ENCODE measurements around the gene AVEN. TPM values are rescaled to one million over a fixed set of nuclear protein-coding genes. Genes with fewer than 3 reads are reported as not detected.

The AVEN gene
- total RNA-seq, 3 donors from 2014 or later (not counting 1 experiment from before 2014, with no cell fraction given), result 9.8 to 11.8 (median 9.9) TPM

DNA sequence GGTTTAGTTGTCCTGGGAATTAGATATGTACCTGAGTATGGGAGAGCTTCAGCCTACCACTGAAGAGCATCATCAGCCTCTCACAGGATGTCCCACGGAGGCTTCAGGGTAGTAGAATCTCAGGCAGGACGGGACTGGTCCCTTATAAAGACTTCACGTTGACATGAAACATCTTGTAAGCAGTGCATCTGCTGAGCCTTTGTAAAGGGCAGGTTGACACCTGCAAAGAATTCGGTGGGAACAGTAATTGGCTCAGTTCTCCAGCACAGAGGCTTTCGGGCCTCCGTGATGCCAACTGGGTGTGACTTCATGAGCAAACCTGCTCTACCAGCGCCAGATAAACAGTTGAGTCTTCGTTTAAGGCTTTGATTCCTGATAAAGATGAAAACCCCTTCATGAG is 26.9 kb upstream of the AVEN start:
- H3K36me3 Mint-ChIP-seq, result no peaks in the 10 kb centered on the region
- no peak overlapping the region for H3K27ac Mint-ChIP-seq
- no peaks in the 10 kb centered on the region for H3K9me3 Mint-ChIP-seq
- intact Hi-C loops (cut with micrococcal nuclease), result no loop called here
- H3K4me3 Mint-ChIP-seq, result no peak overlapping the region
- Histone ChIP-seq H3K36me3 (ENCODE audit: control insufficient read depth, insufficient read depth, low read length) (no peaks in the 10 kb centered on the region), H3K9me3 (ENCODE audit: control insufficient read depth, insufficient read depth, low read length) (no peaks in the 10 kb centered on the region), H3K4me1 (ENCODE audit: control insufficient read depth, insufficient read depth, low read length) (no peaks in the 10 kb centered on the region), H3K27me3 (ENCODE audit: control insufficient read depth, insufficient read depth, low read length) (no peaks in the 10 kb centered on the region), H3K27ac (ENCODE audit: low read length) (no peak overlapping the region), H3K4me3 (ENCODE audit: low read length) (no peak overlapping the region)
- TF ChIP-seq, protein P1, sequence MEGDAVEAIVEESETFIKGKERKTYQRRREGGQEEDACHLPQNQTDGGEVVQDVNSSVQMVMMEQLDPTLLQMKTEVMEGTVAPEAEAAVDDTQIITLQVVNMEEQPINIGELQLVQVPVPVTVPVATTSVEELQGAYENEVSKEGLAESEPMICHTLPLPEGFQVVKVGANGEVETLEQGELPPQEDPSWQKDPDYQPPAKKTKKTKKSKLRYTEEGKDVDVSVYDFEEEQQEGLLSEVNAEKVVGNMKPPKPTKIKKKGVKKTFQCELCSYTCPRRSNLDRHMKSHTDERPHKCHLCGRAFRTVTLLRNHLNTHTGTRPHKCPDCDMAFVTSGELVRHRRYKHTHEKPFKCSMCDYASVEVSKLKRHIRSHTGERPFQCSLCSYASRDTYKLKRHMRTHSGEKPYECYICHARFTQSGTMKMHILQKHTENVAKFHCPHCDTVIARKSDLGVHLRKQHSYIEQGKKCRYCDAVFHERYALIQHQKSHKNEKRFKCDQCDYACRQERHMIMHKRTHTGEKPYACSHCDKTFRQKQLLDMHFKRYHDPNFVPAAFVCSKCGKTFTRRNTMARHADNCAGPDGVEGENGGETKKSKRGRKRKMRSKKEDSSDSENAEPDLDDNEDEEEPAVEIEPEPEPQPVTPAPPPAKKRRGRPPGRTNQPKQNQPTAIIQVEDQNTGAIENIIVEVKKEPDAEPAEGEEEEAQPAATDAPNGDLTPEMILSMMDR (IDR thresholded peaks at IDR 0.05), result no peak
- no peaks in the 10 kb centered on the region for H3K27me3 Mint-ChIP-seq (ENCODE audit: low read depth in 2 of 2)
- DNase-seq (no peak), ATAC-seq (no peak)
- WGBS (ENCODE audit: insufficient coverage), result 95% methylated on average over 8 of the region's 8 CpGs
- peaks cover 6 to 7% of the 10 kb centered on the region in 2 donors for H3K4me1 Mint-ChIP-seq

DNA sequence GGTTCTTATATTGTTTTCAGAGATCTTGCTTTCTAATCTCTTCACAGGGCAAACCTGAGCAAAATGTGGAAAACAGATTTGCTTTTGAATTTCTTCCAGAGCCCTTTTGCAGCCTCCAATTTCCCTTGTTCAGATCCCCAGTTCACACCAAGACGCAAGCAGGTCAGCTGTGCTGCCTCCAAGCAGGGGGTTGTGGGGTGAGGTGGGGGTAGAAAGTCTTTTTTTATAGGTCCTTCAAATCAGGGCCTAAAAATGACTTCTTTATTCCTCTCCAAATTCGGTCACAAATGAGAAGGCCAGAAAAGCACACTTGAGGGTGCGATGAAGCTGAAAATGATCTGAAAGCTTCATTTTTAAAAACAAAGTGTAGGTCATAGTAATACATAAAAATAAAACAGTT is 26.3 kb upstream of the AVEN start:
- ATAC-seq, result no peak
- TF ChIP-seq, protein P1 (IDR thresholded peaks at IDR 0.05), result no peak
- no peaks in the 10 kb centered on the region for H3K4me1 ChIP-seq (ENCODE audit: control insufficient read depth, insufficient read depth, low read length)
- H3K27ac ChIP-seq (ENCODE audit: low read length), result no peak overlapping the region
- no peak overlapping the region for H3K27ac Mint-ChIP-seq
- no peak for DNase-seq
- H3K9me3 ChIP-seq (ENCODE audit: control insufficient read depth, insufficient read depth, low read length), result no peaks in the 10 kb centered on the region
- H3K4me3 Mint-ChIP-seq, result no peak overlapping the region
- intact Hi-C loops (cut with micrococcal nuclease), result no loop called here
- no peaks in the 10 kb centered on the region for H3K27me3 Mint-ChIP-seq (ENCODE audit: low read depth in 2 of 2)
- no peak overlapping the region for H3K4me3 ChIP-seq (ENCODE audit: low read length)
- H3K36me3 ChIP-seq (ENCODE audit: control insufficient read depth, insufficient read depth, low read length), result no peaks in the 10 kb centered on the region
- H3K36me3 Mint-ChIP-seq, result no peaks in the 10 kb centered on the region
- no peaks in the 10 kb centered on the region for H3K27me3 ChIP-seq (ENCODE audit: control insufficient read depth, insufficient read depth, low read length)
- WGBS (ENCODE audit: insufficient coverage), result 89% methylated on average over 3 of the region's 3 CpGs
- H3K9me3 Mint-ChIP-seq, result no peaks in the 10 kb centered on the region
- peaks cover 6 to 7% of the 10 kb centered on the region in 2 donors for H3K4me1 Mint-ChIP-seq

DNA sequence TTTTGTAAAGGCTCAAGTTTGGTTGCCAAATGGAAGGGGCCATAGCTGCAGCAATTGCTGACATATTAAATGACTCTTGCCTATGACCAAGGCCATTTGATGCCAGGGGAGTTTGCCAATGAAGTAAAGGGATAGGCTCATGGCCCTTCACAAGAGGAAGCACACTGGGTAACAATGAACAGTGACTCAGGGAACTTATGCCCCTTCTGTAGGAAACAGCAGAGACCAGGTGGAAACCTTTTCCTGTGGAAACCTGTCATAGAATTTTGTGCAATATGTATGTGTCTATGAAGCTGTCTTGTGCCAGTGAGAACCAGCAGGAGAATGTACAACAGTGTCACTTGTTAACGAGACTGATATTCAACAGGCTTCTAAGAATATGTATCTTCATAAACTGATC is 25.4 kb upstream of the AVEN start:
- no peaks in the 10 kb centered on the region for H3K4me1 ChIP-seq (ENCODE audit: control insufficient read depth, insufficient read depth, low read length)
- no peaks in the 10 kb centered on the region for H3K27me3 Mint-ChIP-seq (ENCODE audit: low read depth in 2 of 2)
- no peaks in the 10 kb centered on the region for H3K36me3 ChIP-seq (ENCODE audit: control insufficient read depth, insufficient read depth, low read length)
- no peaks in the 10 kb centered on the region for H3K27me3 ChIP-seq (ENCODE audit: control insufficient read depth, insufficient read depth, low read length)
- no peaks in the 10 kb centered on the region for H3K9me3 ChIP-seq (ENCODE audit: control insufficient read depth, insufficient read depth, low read length)
- intact Hi-C loops (cut with micrococcal nuclease), result no loop called here
- no peak for DNase-seq
- no peak overlapping the region for H3K27ac Mint-ChIP-seq
- H3K27ac ChIP-seq (ENCODE audit: low read length), result no peak overlapping the region
- H3K4me1 Mint-ChIP-seq, result peaks cover 6 to 7% of the 10 kb centered on the region in 2 donors
- H3K4me3 Mint-ChIP-seq, result no peak overlapping the region
- no peak for ATAC-seq
- TF ChIP-seq, protein P1 (IDR thresholded peaks at IDR 0.05), result no peak
- H3K4me3 ChIP-seq (ENCODE audit: low read length), result no peak overlapping the region
- WGBS (ENCODE audit: insufficient coverage), result no CpG with 5 or more reads among the region's 1 CpG
- no peaks in the 10 kb centered on the region for H3K9me3 Mint-ChIP-seq
- H3K36me3 Mint-ChIP-seq, result no peaks in the 10 kb centered on the region

DNA sequence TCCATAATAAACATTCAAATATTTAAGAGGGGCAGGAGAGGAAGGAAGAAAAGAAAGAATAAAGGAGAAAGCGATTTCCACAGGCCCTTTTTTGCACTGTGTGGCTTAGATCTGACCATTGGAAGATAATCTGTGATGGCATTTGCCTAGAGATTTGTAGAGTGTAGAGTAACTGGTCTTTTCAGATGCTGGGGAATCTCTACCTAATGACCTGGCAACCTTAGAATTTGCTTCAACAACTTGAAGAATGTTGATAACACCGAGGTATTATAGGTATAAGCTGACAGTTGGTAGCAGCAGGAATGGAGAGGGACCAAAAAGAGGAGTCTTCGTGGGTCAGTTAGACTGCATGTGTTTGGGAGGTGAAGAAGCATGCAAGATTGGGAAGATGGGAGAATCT is 20.9 kb upstream of the AVEN start:
- intact Hi-C loops (cut with micrococcal nuclease), result no loop called here
- Mint-ChIP-seq H3K36me3 (no peaks in the 10 kb centered on the region), H3K4me1 (peaks cover 6 to 7% of the 10 kb centered on the region in 2 donors), H3K27me3 (ENCODE audit: low read depth in 2 of 2) (no peaks in the 10 kb centered on the region), H3K4me3 (no peak overlapping the region), H3K27ac (no peak overlapping the region), H3K9me3 (no peaks in the 10 kb centered on the region)
- WGBS (ENCODE audit: insufficient coverage), result 97% methylated on average over 3 of the region's 3 CpGs
- no peaks in the 10 kb centered on the region for H3K4me1 ChIP-seq (ENCODE audit: control insufficient read depth, insufficient read depth, low read length)
- TF ChIP-seq, protein P1 (IDR thresholded peaks at IDR 0.05), result no peak
- H3K9me3 ChIP-seq (ENCODE audit: control insufficient read depth, insufficient read depth, low read length), result no peaks in the 10 kb centered on the region
- DNase-seq, result no peak
- H3K36me3 ChIP-seq (ENCODE audit: control insufficient read depth, insufficient read depth, low read length), result no peaks in the 10 kb centered on the region
- H3K4me3 ChIP-seq (ENCODE audit: low read length), result no peak overlapping the region
- no peaks in the 10 kb centered on the region for H3K27me3 ChIP-seq (ENCODE audit: control insufficient read depth, insufficient read depth, low read length)
- H3K27ac ChIP-seq (ENCODE audit: low read length), result no peak overlapping the region
- ATAC-seq, result no peak

Measured in natural killer cell (primary cell).